NCI-H774 (cell line): ENCODE measurements around the gene MAGI2.

Experiments used
- DNase-seq: peaks from one replicate; lab custom pipeline; 2025; lab: John Stamatoyannopoulos, UW

MAGI2 gene

GRCh38 chr7:77985974-77986339, 1467.5 kb downstream of the MAGI2 start:
- no peak for DNase-seq

GRCh38 chr7:77985232-77985973, 1468.1 kb downstream of the MAGI2 start:
- no peak for DNase-seq

GRCh38 chr7:77983973-77984372, 1469.5 kb downstream of the MAGI2 start:
- no peak for DNase-seq

- DNase-seq: no peak
Measured at GRCh38 chr7:77982926-77983550, 1470.4 kb downstream of the MAGI2 start.

- DNase-seq: no peak
Measured at GRCh38 chr7:77980087-77980713, 1473.3 kb downstream of the MAGI2 start.

GRCh38 chr7:77979219-77979618, 1474.2 kb downstream of the MAGI2 start:
- DNase-seq: no peak

GRCh38 chr7:77975672-77976480, 1477.6 kb downstream of the MAGI2 start:
- DNase-seq: no peak

GRCh38 chr7:77971726-77972125, 1481.7 kb downstream of the MAGI2 start:
- DNase-seq: no peak

GRCh38 chr7:77967429-77967828, 1486.0 kb downstream of the MAGI2 start:
- no peak for DNase-seq
